ENCODE results near the gene RGS18. TPM values are rescaled to one million over a fixed set of nuclear protein-coding genes. Genes with fewer than 3 reads are reported as not detected.

RGS18 gene
- total RNA-seq, 4 donors from 2014 or later = 0.35 to 8.3 (median 0.80) TPM; not detected in 1

DNA sequence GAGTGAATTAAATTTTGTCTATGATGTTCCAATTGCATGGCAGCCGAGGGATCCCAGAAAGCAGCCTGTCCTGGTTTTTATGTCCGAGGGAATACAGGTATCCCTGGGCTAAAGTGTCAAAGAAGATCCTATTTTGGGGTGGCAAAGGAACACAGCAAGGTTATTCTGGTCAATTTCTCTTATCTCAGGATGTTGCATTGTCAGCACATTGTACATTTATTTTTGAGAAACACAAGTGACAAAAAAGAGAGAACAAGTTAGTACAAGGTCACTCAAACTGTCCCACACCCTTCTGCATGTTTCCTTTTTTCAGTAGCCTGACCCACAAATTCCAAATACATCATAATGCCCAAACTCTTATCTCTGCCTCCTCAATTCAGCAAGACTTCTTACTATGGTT lies 17.7 kb downstream of the RGS18 start:
- TF ChIP-seq, protein P1, sequence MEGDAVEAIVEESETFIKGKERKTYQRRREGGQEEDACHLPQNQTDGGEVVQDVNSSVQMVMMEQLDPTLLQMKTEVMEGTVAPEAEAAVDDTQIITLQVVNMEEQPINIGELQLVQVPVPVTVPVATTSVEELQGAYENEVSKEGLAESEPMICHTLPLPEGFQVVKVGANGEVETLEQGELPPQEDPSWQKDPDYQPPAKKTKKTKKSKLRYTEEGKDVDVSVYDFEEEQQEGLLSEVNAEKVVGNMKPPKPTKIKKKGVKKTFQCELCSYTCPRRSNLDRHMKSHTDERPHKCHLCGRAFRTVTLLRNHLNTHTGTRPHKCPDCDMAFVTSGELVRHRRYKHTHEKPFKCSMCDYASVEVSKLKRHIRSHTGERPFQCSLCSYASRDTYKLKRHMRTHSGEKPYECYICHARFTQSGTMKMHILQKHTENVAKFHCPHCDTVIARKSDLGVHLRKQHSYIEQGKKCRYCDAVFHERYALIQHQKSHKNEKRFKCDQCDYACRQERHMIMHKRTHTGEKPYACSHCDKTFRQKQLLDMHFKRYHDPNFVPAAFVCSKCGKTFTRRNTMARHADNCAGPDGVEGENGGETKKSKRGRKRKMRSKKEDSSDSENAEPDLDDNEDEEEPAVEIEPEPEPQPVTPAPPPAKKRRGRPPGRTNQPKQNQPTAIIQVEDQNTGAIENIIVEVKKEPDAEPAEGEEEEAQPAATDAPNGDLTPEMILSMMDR (IDR thresholded peaks at IDR 0.05) = no peak
- Histone ChIP-seq H3K4me1 (no peaks in the 10 kb centered on the region), H3K27me3 (no peaks in the 10 kb centered on the region), H3K36me3 (no peaks in the 10 kb centered on the region), H3K27ac (no peak overlapping the region), H3K9me3 (no peaks in the 10 kb centered on the region), H3K4me3 (no peak overlapping the region)
- no peak for DNase-seq

DNA sequence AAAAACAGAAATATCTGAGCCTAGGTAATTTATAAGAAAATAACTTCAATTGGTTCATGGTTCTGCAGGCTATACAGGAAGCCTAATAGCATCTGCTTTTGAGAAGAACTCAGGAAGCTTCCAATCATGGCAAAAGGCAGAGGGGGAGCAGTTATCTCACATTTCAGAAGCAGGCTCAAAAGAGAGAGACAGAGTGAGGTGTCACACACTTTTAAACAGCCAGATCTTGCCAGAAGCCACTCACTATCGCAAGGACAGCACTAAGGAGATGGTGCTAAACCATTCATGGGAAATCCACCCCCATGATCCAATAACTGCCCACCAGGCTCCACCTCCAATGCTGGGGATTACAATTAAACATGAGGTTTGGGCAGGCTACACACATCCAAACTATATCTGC lies 25.5 kb downstream of the RGS18 start:
- Histone ChIP-seq H3K36me3 (no peaks in the 10 kb centered on the region), H3K27me3 (no peaks in the 10 kb centered on the region), H3K27ac (no peak overlapping the region), H3K9me3 (no peaks in the 10 kb centered on the region), H3K4me1 (no peaks in the 10 kb centered on the region), H3K4me3 (no peak overlapping the region)
- no peak for DNase-seq
- TF ChIP-seq POLR2A (IDR thresholded peaks at IDR 0.05) = no peak
- TF ChIP-seq, protein P1 (IDR thresholded peaks at IDR 0.05) = no peak

DNA sequence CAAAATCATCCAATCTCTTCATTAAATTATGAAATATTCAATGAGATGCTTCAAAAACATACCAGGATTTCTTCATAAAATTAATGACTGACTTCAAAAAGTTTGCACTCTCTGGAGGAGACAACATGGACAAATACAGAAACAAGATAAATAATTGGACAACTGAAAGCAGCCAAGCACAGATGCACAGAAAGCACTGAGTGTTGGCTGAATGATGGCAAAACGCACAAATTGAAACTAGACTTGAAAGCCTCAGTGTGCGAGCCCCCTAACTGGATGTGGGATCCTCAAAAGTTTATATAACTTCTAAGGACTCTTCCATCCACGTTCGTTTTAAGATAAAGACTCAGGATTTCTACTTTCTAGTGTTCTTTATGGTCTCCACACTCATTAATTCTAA lies 27.9 kb downstream of the RGS18 start:
- Histone ChIP-seq H3K9me3 (no peaks in the 10 kb centered on the region), H3K4me3 (no peak overlapping the region), H3K36me3 (no peaks in the 10 kb centered on the region), H3K27ac (no peak overlapping the region), H3K4me1 (no peaks in the 10 kb centered on the region), H3K27me3 (no peaks in the 10 kb centered on the region)
- no peak for DNase-seq
- TF ChIP-seq, protein P1 (IDR thresholded peaks at IDR 0.05) = no peak
- TF ChIP-seq POLR2A (IDR thresholded peaks at IDR 0.05) = no peak

DNA sequence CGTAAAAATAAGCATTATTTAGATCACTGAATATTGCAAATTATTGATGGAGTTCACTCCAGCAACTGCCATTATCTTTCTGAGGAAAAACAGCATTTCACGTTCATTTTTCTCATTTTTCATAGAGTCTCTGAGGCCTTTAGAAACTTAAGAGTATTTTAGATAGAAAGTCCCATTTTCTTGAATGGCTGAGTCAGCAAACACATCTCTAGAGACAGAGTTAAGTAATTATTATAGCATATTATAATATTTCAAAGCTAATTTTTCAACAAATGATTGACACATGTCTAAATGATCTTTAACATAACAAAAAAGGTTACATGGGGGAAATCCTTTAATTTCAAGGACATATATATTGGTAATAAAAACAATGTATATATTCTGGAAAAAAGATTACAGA lies 31.8 kb downstream of the RGS18 start:
- TF ChIP-seq, protein P1 (IDR thresholded peaks at IDR 0.05) = no peak
- no peak for TF ChIP-seq POLR2A (IDR thresholded peaks at IDR 0.05)

DNA sequence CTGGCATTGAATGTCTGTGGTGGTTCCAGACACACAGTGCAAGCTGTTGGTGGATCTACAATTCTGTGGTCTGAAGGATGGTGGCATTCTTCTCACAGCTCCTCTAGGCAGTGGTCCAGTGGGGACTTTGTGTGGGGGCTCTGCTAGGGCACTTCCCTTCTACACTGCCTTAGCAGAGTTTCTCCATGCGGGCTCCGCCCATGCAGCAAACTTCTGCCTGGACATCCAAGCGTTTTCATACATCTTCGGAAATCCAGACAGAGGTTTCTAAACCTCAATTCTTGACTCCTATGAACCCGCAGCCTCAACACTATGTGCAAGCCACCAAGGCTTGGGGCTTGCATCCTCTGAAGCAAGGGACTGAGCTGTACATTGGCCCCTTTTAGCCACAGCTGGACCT lies 43.0 kb downstream of the RGS18 start:
- Histone ChIP-seq H3K4me1 (no peaks in the 10 kb centered on the region), H3K36me3 (no peaks in the 10 kb centered on the region), H3K4me3 (no peak overlapping the region), H3K27ac (no peak overlapping the region), H3K9me3 (peaks cover 0 to 4% (median 0%) of the 10 kb centered on the region in 4 donors), H3K27me3 (no peaks in the 10 kb centered on the region)
- DNase-seq = no peak
- TF ChIP-seq POLR2A (IDR thresholded peaks at IDR 0.05) = no peak
- TF ChIP-seq, protein P1 (IDR thresholded peaks at IDR 0.05) = no peak

More for the DNA sequence above, 31.8 kb downstream of the RGS18 start:
- Histone ChIP-seq H3K27ac (no peak overlapping the region), H3K4me1 (no peaks in the 10 kb centered on the region), H3K9me3 (no peaks in the 10 kb centered on the region), H3K4me3 (no peak overlapping the region), H3K27me3 (no peaks in the 10 kb centered on the region), H3K36me3 (no peaks in the 10 kb centered on the region)
- DNase-seq = no peak

DNA sequence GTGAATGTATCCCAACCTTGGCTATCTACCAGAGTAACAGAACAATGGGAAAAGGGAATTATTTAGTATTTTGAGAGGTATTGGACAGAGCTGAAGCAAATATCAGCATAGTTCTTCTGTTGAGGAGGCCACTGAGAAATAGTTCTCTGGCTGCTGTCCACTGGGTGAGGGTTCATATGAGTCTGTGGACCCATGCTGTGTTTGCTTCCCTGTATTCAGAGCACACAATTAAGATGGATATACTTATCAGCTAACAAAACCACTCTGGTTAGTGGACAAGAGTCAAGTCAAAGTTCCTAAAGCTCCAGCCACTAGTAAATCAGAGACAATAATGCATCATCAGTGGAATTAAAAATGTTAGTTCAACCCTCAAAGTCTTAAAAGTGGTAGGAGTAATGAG lies 66.1 kb downstream of the RGS18 start:
- H3K36me3 ChIP-seq = no peaks in the 10 kb centered on the region
- H3K27ac ChIP-seq = no peak overlapping the region
- H3K27me3 ChIP-seq = no peaks in the 10 kb centered on the region
- no peaks in the 10 kb centered on the region for H3K9me3 ChIP-seq
- H3K4me1 ChIP-seq = no peaks in the 10 kb centered on the region
- no peak overlapping the region for H3K4me3 ChIP-seq
- no peak for DNase-seq
- TF ChIP-seq, protein P1 (IDR thresholded peaks at IDR 0.05) = no peak
- TF ChIP-seq POLR2A (IDR thresholded peaks at IDR 0.05) = no peak

Measured in Peyer's patch (tissue), 4 donors.